HEK293 (cell line): ENCODE results near the gene ATP8B1.

Source experiments
- ZNF121 ChIP-seq: fragments of 450-650 bp; formaldehyde crosslinking; IDR thresholded peaks from 2 replicates; pipeline ENCODE4 v1.5.1; 2016; ENCODE audit warnings: missing biosample characterization, missing genetic modification characterization
- ZNF2 ChIP-seq: fragments of 450-650 bp; formaldehyde crosslinking; IDR thresholded peaks from 2 replicates; pipeline ENCODE4 v1.5.1; 2016; ENCODE audit warnings: missing biosample characterization, missing genetic modification characterization
- ZNF292 ChIP-seq: fragments of 450-650 bp; formaldehyde crosslinking; IDR thresholded peaks from 2 replicates; pipeline ENCODE4 v1.5.1; 2016; ENCODE audit warnings: low read depth, missing biosample characterization, missing genetic modification characterization, borderline replicate concordance
- ZNF510 ChIP-seq: fragments of 450-650 bp; formaldehyde crosslinking; IDR thresholded peaks from 2 replicates; pipeline ENCODE4 v1.5.1; 2018; ENCODE audit warnings: mild to moderate bottlenecking, missing genetic modification characterization, missing biosample characterization; ENCODE audit not compliant: insufficient replicate concordance
- ZNF701 ChIP-seq: fragments of 450-650 bp; formaldehyde crosslinking; IDR thresholded peaks from 2 replicates; pipeline ENCODE4 v1.5.1; 2016; ENCODE audit warnings: missing biosample characterization, missing genetic modification characterization
- ZNF792 ChIP-seq: fragments of 450-650 bp; formaldehyde crosslinking; IDR thresholded peaks from 2 replicates; pipeline ENCODE4 v1.5.1; 2016; ENCODE audit warnings: missing biosample characterization, missing genetic modification characterization
- TF ChIP-seq, protein P1 (sequence below): fragments of 450-650 bp; formaldehyde crosslinking; IDR thresholded peaks from 2 replicates; pipeline ENCODE4 v1.5.1; 2017; ENCODE audit warnings: missing biosample characterization, mild to moderate bottlenecking, missing genetic modification characterization, moderate library complexity
- TF ChIP-seq, protein P2 (sequence below): fragments of 450-650 bp; formaldehyde crosslinking; IDR thresholded peaks from 2 replicates; pipeline ENCODE4 v1.5.1; 2016; ENCODE audit warnings: missing biosample characterization, missing genetic modification characterization
- TF ChIP-seq, protein P3 (sequence below): fragments of 450-650 bp; formaldehyde crosslinking; IDR thresholded peaks from 2 replicates; pipeline ENCODE4 v1.5.1; 2016; ENCODE audit warnings: missing biosample characterization, missing genetic modification characterization, low read depth

DNA sequence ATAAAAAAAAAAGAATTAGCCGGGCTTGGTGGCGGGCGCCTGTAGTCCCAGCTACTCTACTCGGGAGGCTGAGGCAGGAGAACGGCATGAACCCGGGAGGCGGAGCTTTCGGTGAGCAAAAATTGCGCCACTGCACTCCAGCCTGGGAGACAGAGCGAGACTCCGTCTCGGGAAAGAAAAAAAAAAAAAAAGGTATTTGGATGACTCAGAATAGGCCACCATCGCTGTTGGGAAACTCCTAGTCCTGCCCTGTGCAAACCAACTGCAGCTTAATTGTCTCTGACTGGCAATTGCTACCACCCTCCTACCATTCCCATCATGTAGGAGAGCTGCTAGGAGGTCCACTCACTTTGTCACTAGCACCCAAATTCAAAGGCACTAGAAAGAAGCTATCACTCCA is 43.5 kb downstream of the ATP8B1 start:
- TF ChIP-seq ZNF792 (tag by site-specific recombination), result no peak
- TF ChIP-seq ZNF2 (tag by site-specific recombination), result no peak
- no peak for TF ChIP-seq ZNF292 (tag by site-specific recombination)
- no peak for TF ChIP-seq ZNF510
- TF ChIP-seq, protein P1, sequence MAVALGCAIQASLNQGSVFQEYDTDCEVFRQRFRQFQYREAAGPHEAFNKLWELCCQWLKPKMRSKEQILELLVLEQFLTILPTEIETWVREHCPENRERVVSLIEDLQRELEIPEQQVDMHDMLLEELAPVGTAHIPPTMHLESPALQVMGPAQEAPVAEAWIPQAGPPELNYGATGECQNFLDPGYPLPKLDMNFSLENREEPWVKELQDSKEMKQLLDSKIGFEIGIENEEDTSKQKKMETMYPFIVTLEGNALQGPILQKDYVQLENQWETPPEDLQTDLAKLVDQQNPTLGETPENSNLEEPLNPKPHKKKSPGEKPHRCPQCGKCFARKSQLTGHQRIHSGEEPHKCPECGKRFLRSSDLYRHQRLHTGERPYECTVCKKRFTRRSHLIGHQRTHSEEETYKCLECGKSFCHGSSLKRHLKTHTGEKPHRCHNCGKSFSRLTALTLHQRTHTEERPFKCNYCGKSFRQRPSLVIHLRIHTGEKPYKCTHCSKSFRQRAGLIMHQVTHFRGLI (tag by site-specific recombination), result no peak
- TF ChIP-seq ZNF701 (tag by site-specific recombination), result no peak
- TF ChIP-seq, protein P2, sequence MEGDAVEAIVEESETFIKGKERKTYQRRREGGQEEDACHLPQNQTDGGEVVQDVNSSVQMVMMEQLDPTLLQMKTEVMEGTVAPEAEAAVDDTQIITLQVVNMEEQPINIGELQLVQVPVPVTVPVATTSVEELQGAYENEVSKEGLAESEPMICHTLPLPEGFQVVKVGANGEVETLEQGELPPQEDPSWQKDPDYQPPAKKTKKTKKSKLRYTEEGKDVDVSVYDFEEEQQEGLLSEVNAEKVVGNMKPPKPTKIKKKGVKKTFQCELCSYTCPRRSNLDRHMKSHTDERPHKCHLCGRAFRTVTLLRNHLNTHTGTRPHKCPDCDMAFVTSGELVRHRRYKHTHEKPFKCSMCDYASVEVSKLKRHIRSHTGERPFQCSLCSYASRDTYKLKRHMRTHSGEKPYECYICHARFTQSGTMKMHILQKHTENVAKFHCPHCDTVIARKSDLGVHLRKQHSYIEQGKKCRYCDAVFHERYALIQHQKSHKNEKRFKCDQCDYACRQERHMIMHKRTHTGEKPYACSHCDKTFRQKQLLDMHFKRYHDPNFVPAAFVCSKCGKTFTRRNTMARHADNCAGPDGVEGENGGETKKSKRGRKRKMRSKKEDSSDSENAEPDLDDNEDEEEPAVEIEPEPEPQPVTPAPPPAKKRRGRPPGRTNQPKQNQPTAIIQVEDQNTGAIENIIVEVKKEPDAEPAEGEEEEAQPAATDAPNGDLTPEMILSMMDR (tag by site-specific recombination), result no peak
- TF ChIP-seq, protein P3, sequence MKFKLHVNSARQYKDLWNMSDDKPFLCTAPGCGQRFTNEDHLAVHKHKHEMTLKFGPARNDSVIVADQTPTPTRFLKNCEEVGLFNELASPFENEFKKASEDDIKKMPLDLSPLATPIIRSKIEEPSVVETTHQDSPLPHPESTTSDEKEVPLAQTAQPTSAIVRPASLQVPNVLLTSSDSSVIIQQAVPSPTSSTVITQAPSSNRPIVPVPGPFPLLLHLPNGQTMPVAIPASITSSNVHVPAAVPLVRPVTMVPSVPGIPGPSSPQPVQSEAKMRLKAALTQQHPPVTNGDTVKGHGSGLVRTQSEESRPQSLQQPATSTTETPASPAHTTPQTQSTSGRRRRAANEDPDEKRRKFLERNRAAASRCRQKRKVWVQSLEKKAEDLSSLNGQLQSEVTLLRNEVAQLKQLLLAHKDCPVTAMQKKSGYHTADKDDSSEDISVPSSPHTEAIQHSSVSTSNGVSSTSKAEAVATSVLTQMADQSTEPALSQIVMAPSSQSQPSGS, result no peak
- TF ChIP-seq ZNF121, result no peak
